Pancreas (tissue), 10 donors: ENCODE results near the gene NAGA. TPM values are rescaled to one million over a fixed set of nuclear protein-coding genes. Genes with fewer than 3 reads are reported as not detected.

Experiments
- ATAC-seq, 4 donors: fragments of 200-7000 bp; cut with Tn5 transposase; one replicate each; pipeline versions ENCODE4 v1.8.0 to v1.9.1; 2020; ENCODE audit warnings: mild to moderate bottlenecking in 4 of 4, moderate library complexity in 4 of 4
- DNase-seq, 6 donors: peaks; one replicate each; pipeline ENCODE4 v3.0.0-alpha.2; 2020
- FAIRE-seq: peaks from 2 replicates; lab custom pipeline; 2012; peaks lifted over from hg19 to GRCh38; lab: Jason Lieb, UNC
- H3K27ac ChIP-seq, 4 donors: fragments of 200-600 bp; sonication (generic); 1 replicate in 3 of 4; 2 replicates in 1 of 4; pipeline versions ENCODE4 v1.5.0 to v1.8.0; 2020
- H3K27me3 ChIP-seq, 4 donors: fragments of 200-600 bp; one replicate each; pipeline ENCODE4 v1.8.0; 2021
- H3K36me3 ChIP-seq, 3 donors: fragments of 200-600 bp; sonication (generic) in 1 of 3; one replicate each; pipeline versions ENCODE4 v1.5.0 to v1.8.0; 2020 to 2021
- H3K4me1 ChIP-seq, 3 donors: fragments of 200-600 bp; one replicate each; pipeline ENCODE4 v1.8.0; 2021
- H3K4me3 ChIP-seq, 4 donors: fragments of 200-600 bp; sonication (generic) in 2 of 4; one replicate each; pipeline versions ENCODE4 v1.5.0 to v1.8.0; 2020 to 2021
- H3K9me3 ChIP-seq, 4 donors: fragments of 200-600 bp; one replicate each; pipeline ENCODE4 v1.8.0; 2021
- WGBS, 2 donors: extraction: QIAGEN DNeasy Blood & Tissue Kit; methylation state at CpG; one replicate each; pipeline ENCODE4 v1.1.7; 2013; 5-methylcytosine and 5-hydroxymethylcytosine counted together
- intact Hi-C, 3 donors: fragments of 100-400 bp; cut with DNase I; formaldehyde crosslinking; loops; one replicate each; pipeline versions ENCODE4 v1.11.1 to v1.14.2; 2022
- polyA plus RNA-seq, 2 donors: library from polyadenylated mRNA; stranded (reverse); fragments of 200-250 nt; gene quantifications; one replicate each; pipeline ENCODE4 v1.2.3, GENCODE V29; 2013
- total RNA-seq, 6 donors: library from RNA; stranded (reverse); fragmentation: NEBNext Ultra II Directional in 4 of 6; extraction: Animal tissue kit (Norgen Biotek cat#: 25700) in 4 of 6; gene quantifications; one replicate each; pipeline versions ENCODE4 v1.2.1 to v1.2.4, GENCODE V29; 2021 to 2023
- TF ChIP-seq, protein P1 (sequence below), 4 donors: fragments of 200-600 bp; sonication (generic) in 3 of 4; IDR thresholded peaks; one replicate each; pipeline versions ENCODE4 v1.5.0 to v1.8.0; 2021; ENCODE audit warnings: antibody characterized with exemption in 4 of 4
- donor health status: healthy with polysubstance abuse.
- donor health status: DM: no; HTN: no; CAD: no; lungs with moderate emphysema.
- donor health status: DM: no; HTN: no; CAD: no.
- donor health status: control.
- donor health status: control.
- donor health status: Bipolar disorder and iron deficiency.
- donor health status: DM: yes; HTN: yes; CAD: no.
- donor health status: DM: no; HTN: no; CAD: no.
- donor health status: DM: no; HTN: no; CAD: no.
- donor health status: DM: yes; HTN: yes; CAD: no.

NAGA gene
- total and polyA plus RNA-seq, 8 donors = 3.1 to 13.9 (median 5.7) TPM

DNA sequence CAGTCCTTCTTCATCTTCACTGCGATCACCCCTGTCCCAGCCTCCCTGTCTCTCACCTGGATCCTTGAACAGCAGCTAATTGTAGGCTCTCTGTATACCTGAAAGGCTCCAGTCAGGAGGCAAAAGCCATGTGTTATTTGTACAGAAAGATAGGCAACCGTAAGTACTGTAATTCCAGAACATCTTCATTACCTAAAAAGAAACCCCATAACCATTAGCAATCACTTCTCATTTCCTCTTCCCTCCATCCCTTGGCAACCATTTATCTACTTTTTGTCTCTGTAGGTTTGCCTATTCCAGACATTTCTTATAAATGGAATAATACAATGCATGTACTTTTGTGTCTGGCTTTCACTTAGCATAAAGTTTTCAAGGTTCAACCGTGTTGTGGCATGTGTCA, 17.8 kb downstream of the NAGA start:
- DNase-seq (no peak), FAIRE-seq (no peak), ATAC-seq (no peak)
- no peaks in the 10 kb centered on the region for H3K9me3 ChIP-seq
- H3K27me3 ChIP-seq = no peaks in the 10 kb centered on the region
- intact Hi-C loops = no loop called here
- H3K36me3 ChIP-seq = no peaks in the 10 kb centered on the region
- H3K4me3 ChIP-seq = no peak overlapping the region
- H3K27ac ChIP-seq = no peak overlapping the region
- no peaks in the 10 kb centered on the region for H3K4me1 ChIP-seq
- 81% methylated on average over 3 of the region's 3 CpGs for WGBS, 2 donors
- TF ChIP-seq, protein P1, sequence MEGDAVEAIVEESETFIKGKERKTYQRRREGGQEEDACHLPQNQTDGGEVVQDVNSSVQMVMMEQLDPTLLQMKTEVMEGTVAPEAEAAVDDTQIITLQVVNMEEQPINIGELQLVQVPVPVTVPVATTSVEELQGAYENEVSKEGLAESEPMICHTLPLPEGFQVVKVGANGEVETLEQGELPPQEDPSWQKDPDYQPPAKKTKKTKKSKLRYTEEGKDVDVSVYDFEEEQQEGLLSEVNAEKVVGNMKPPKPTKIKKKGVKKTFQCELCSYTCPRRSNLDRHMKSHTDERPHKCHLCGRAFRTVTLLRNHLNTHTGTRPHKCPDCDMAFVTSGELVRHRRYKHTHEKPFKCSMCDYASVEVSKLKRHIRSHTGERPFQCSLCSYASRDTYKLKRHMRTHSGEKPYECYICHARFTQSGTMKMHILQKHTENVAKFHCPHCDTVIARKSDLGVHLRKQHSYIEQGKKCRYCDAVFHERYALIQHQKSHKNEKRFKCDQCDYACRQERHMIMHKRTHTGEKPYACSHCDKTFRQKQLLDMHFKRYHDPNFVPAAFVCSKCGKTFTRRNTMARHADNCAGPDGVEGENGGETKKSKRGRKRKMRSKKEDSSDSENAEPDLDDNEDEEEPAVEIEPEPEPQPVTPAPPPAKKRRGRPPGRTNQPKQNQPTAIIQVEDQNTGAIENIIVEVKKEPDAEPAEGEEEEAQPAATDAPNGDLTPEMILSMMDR (IDR thresholded peaks at IDR 0.05) = no peak

DNA sequence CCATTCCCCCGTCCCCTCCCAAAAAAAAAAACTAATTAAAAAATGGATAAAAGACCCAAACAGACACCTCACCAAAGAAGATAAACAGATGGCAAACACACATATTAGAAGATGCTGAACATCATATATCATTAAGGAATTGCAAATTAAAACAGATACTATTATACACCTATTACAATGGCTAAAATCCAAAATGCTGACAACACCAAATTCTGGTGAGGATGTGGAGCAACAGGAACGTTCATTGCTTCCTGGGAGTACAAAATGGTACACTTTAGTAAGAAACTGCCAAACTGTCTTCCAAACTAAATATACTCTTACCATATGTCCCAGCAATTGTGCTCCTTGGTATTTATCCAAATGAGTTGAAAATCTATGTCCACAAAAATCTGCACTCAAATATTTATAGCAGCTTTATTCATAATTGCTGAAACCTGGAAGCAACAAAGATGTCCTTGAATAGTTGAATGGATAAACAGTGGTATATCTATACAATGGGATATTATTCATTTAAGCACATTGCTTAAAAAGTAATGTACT, 19.9 kb downstream of the NAGA start:
- 68 to 77% methylated on average over 2 of the region's 2 CpGs for WGBS, 2 donors
- Histone ChIP-seq H3K4me1 (no peaks in the 10 kb centered on the region), H3K27ac (no peak overlapping the region), H3K4me3 (no peak overlapping the region), H3K27me3 (no peaks in the 10 kb centered on the region), H3K36me3 (no peaks in the 10 kb centered on the region), H3K9me3 (no peaks in the 10 kb centered on the region)
- no peak for ATAC-seq
- DNase-seq = no peak
- intact Hi-C loops = no loop called here
- TF ChIP-seq, protein P1 (IDR thresholded peaks at IDR 0.05) = no peak
- no peak for FAIRE-seq

DNA sequence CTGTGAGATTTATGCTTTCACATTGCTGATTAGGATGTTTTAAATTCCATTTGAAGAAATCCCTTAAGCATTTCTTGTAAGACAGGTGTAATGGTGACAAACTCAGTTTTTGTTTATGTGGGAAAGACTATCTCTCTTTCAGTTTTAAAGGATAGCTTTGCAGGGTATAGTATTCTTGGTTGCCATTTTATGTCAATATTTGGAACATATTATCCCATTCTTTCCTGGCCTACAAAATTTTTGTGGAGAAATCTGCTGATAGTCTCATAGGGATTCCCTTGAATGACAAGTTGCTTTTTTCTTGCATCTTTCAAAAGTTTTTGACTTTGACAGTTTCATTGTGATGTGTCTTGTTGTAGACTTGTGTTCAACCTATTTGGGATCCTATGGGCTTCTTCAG, 28.8 kb downstream of the NAGA start:
- Histone ChIP-seq H3K27me3 (no peaks in the 10 kb centered on the region), H3K9me3 (no peaks in the 10 kb centered on the region), H3K4me3 (no peak overlapping the region), H3K36me3 (no peaks in the 10 kb centered on the region), H3K4me1 (no peaks in the 10 kb centered on the region), H3K27ac (no peak overlapping the region)
- DNase-seq = no peak
- intact Hi-C loops = no loop called here
- TF ChIP-seq, protein P1 (IDR thresholded peaks at IDR 0.05) = no peak
- ATAC-seq = no peak
- FAIRE-seq = no peak

- H3K27me3 ChIP-seq = no peaks in the 10 kb centered on the region
- H3K9me3 ChIP-seq = no peaks in the 10 kb centered on the region
- TF ChIP-seq, protein P1 (IDR thresholded peaks at IDR 0.05) = no peak
- H3K4me3 ChIP-seq = no peak overlapping the region
- FAIRE-seq (no peak), DNase-seq (no peak), ATAC-seq (no peak)
- H3K4me1 ChIP-seq = no peaks in the 10 kb centered on the region
- intact Hi-C loops = no loop called here
- no peak overlapping the region for H3K27ac ChIP-seq
- no peaks in the 10 kb centered on the region for H3K36me3 ChIP-seq
- WGBS, 2 donors = 91 to 94% methylated on average over 5 of the region's 5 CpGs
Observed at GRCh38 chr22:42039271-42039670, 31.3 kb downstream of the NAGA start.

DNA sequence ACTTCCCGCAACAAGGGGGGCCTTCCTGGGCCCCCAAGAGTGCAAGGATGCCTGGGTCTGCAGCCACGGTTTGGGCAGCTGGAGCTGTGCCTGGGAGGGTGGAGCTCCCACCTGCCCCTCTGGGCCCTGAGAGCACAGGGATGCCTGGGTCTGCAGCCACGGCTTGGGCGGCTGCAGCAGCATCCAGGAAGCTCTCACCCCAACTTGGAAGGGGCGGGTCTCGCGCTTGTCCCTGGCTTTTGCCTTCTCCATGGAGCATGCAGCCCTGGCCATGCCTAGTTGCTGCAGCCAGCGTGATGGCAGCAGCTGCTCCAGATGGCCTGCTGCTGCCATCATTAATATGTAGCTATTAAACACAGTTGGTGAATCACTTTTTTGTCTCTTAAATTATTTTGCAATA, 35.4 kb downstream of the NAGA start:
- intact Hi-C loops = no loop called here
- Histone ChIP-seq H3K4me1 (no peaks in the 10 kb centered on the region), H3K27ac (no peak overlapping the region), H3K9me3 (no peaks in the 10 kb centered on the region), H3K36me3 (no peaks in the 10 kb centered on the region), H3K4me3 (no peak overlapping the region), H3K27me3 (no peaks in the 10 kb centered on the region)
- TF ChIP-seq, protein P1 (IDR thresholded peaks at IDR 0.05) = no peak
- no peak for DNase-seq
- no peak for FAIRE-seq
- WGBS, 2 donors = 90 to 94% methylated on average over 8 of the region's 8 CpGs
- no peak for ATAC-seq
